ENCODE results near the gene PLCB4.

GRCh38 chr20:9148291-9148690, 79.4 kb downstream of the PLCB4 start:
- TF ChIP-seq TAF1 (IDR thresholded peaks at IDR 0.05; ENCODE audit: borderline replicate concordance, insufficient read depth, low read length), result no peak
- TF ChIP-seq, protein P1, sequence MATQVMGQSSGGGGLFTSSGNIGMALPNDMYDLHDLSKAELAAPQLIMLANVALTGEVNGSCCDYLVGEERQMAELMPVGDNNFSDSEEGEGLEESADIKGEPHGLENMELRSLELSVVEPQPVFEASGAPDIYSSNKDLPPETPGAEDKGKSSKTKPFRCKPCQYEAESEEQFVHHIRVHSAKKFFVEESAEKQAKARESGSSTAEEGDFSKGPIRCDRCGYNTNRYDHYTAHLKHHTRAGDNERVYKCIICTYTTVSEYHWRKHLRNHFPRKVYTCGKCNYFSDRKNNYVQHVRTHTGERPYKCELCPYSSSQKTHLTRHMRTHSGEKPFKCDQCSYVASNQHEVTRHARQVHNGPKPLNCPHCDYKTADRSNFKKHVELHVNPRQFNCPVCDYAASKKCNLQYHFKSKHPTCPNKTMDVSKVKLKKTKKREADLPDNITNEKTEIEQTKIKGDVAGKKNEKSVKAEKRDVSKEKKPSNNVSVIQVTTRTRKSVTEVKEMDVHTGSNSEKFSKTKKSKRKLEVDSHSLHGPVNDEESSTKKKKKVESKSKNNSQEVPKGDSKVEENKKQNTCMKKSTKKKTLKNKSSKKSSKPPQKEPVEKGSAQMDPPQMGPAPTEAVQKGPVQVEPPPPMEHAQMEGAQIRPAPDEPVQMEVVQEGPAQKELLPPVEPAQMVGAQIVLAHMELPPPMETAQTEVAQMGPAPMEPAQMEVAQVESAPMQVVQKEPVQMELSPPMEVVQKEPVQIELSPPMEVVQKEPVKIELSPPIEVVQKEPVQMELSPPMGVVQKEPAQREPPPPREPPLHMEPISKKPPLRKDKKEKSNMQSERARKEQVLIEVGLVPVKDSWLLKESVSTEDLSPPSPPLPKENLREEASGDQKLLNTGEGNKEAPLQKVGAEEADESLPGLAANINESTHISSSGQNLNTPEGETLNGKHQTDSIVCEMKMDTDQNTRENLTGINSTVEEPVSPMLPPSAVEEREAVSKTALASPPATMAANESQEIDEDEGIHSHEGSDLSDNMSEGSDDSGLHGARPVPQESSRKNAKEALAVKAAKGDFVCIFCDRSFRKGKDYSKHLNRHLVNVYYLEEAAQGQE (IDR thresholded peaks at IDR 0.05; ENCODE audit: insufficient read depth in 1 of 2, low read depth in 2 of 2, low read length in 2 of 2), result no peak

Measured in PFSK-1 (cell line).